Measurements from ENCODE around the gene YEATS2. TPM values are rescaled to one million over a fixed set of nuclear protein-coding genes. Genes with fewer than 3 reads are reported as not detected.

Gene YEATS2
- polyA plus RNA-seq, 1 experiment = 38.3 TPM

- no peak overlapping the region for H3K4me3 ChIP-seq (ENCODE audit: low read depth, low read length)
- H3K27ac ChIP-seq (ENCODE audit: low read depth, low read length) = no peak overlapping the region
- DNase-seq (ENCODE audit: low read depth, low spot score) = no peak
- H3K9me3 ChIP-seq (ENCODE audit: control insufficient read depth, insufficient read depth, low read length) = no peaks in the 10 kb centered on the region
- no peaks in the 10 kb centered on the region for H3K27me3 ChIP-seq (ENCODE audit: control insufficient read depth, insufficient read depth, low read length)
- ChIA-PET CTCF (no interaction called here), POLR2A (no interaction called here)
- no peak for TF ChIP-seq CTCF (IDR thresholded peaks at IDR 0.05; ENCODE audit: low read depth, low read length)
Measured at GRCh38 chr3:183807209-183807728, 109.7 kb downstream of the YEATS2 start.

GRCh38 chr3:183807881-183808280, 110.3 kb downstream of the YEATS2 start:
- no peak overlapping the region for H3K4me3 ChIP-seq (ENCODE audit: low read depth, low read length)
- no peaks in the 10 kb centered on the region for H3K9me3 ChIP-seq (ENCODE audit: control insufficient read depth, insufficient read depth, low read length)
- CTCF ChIA-PET = no interaction called here
- POLR2A ChIA-PET = no interaction called here
- DNase-seq (ENCODE audit: low read depth, low spot score) = no peak
- TF ChIP-seq CTCF (IDR thresholded peaks at IDR 0.05; ENCODE audit: low read depth, low read length) = no peak
- no peak overlapping the region for H3K27ac ChIP-seq (ENCODE audit: low read depth, low read length)
- no peaks in the 10 kb centered on the region for H3K27me3 ChIP-seq (ENCODE audit: control insufficient read depth, insufficient read depth, low read length)

- Histone ChIP-seq H3K27ac (ENCODE audit: low read depth, low read length) (no peak overlapping the region), H3K9me3 (ENCODE audit: control insufficient read depth, insufficient read depth, low read length) (no peaks in the 10 kb centered on the region), H3K27me3 (ENCODE audit: control insufficient read depth, insufficient read depth, low read length) (no peaks in the 10 kb centered on the region), H3K4me3 (ENCODE audit: low read depth, low read length) (no peak overlapping the region)
- no peak for DNase-seq (ENCODE audit: low read depth, low spot score)
- no peak for TF ChIP-seq CTCF (IDR thresholded peaks at IDR 0.05; ENCODE audit: low read depth, low read length)
- ChIA-PET POLR2A (no interaction called here), CTCF (no interaction called here)
Measured at GRCh38 chr3:183808355-183808754, 110.8 kb downstream of the YEATS2 start.

GRCh38 chr3:183809270-183809669, 111.7 kb downstream of the YEATS2 start:
- no peak for DNase-seq (ENCODE audit: low read depth, low spot score)
- H3K27ac ChIP-seq (ENCODE audit: low read depth, low read length) = no peak overlapping the region
- no peak for TF ChIP-seq CTCF (IDR thresholded peaks at IDR 0.05; ENCODE audit: low read depth, low read length)
- no peak overlapping the region for H3K4me3 ChIP-seq (ENCODE audit: low read depth, low read length)
- H3K9me3 ChIP-seq (ENCODE audit: control insufficient read depth, insufficient read depth, low read length) = no peaks in the 10 kb centered on the region
- no peaks in the 10 kb centered on the region for H3K27me3 ChIP-seq (ENCODE audit: control insufficient read depth, insufficient read depth, low read length)
- POLR2A ChIA-PET = no interaction called here
- CTCF ChIA-PET = interaction anchor here (0.8 kb wide), 1 partner anchor 75 kb away, joined by 3 read pairs; the partner anchor contains the start of gene PARL

- Histone ChIP-seq H3K9me3 (ENCODE audit: control insufficient read depth, insufficient read depth, low read length) (no peaks in the 10 kb centered on the region), H3K4me3 (ENCODE audit: low read depth, low read length) (no peak overlapping the region), H3K27me3 (ENCODE audit: control insufficient read depth, insufficient read depth, low read length) (no peaks in the 10 kb centered on the region), H3K27ac (ENCODE audit: low read depth, low read length) (no peak overlapping the region)
- POLR2A ChIA-PET = no interaction called here
- no peak for DNase-seq (ENCODE audit: low read depth, low spot score)
- no peak for TF ChIP-seq CTCF (IDR thresholded peaks at IDR 0.05; ENCODE audit: low read depth, low read length)
- CTCF ChIA-PET = no interaction called here
Measured at GRCh38 chr3:183810643-183811594, 113.3 kb downstream of the YEATS2 start.

All from AG04450 (cell line).